ENCODE results near the gene WDR7.

The WDR7 gene

DNA sequence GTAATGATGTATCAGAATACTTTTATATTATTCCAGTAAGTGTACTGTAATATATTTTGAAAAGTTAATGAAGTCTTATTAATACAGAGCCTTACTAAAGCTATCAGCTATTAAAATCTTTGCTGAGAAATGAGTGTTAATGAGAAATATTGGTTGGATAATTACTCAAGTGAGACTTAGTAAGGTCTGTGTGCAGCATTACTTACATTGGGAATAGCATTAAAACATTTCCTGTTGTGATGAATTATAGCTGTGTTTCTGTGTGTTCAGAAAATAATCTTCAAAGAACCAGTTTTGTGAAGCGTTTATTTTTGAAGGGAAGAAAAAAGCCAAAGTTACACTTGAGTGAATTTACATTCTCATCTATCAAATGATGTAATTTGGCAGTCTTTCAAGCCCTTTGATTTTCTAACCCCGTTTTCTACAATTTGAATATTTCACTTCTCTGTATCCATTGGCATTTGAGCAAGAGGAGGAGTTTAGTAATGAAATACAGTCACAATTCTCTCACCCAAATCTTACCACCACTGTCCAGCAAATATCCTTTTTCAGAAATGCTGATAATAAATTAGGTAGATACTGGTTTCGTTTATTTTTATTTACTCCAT, 372.2 kb downstream of the WDR7 start:
- no peak for DNase-seq (ENCODE audit: low read depth)
- TF ChIP-seq, protein P1, sequence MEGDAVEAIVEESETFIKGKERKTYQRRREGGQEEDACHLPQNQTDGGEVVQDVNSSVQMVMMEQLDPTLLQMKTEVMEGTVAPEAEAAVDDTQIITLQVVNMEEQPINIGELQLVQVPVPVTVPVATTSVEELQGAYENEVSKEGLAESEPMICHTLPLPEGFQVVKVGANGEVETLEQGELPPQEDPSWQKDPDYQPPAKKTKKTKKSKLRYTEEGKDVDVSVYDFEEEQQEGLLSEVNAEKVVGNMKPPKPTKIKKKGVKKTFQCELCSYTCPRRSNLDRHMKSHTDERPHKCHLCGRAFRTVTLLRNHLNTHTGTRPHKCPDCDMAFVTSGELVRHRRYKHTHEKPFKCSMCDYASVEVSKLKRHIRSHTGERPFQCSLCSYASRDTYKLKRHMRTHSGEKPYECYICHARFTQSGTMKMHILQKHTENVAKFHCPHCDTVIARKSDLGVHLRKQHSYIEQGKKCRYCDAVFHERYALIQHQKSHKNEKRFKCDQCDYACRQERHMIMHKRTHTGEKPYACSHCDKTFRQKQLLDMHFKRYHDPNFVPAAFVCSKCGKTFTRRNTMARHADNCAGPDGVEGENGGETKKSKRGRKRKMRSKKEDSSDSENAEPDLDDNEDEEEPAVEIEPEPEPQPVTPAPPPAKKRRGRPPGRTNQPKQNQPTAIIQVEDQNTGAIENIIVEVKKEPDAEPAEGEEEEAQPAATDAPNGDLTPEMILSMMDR (IDR thresholded peaks at IDR 0.05; ENCODE audit: low read length, missing control alignments), result no peak

DNA sequence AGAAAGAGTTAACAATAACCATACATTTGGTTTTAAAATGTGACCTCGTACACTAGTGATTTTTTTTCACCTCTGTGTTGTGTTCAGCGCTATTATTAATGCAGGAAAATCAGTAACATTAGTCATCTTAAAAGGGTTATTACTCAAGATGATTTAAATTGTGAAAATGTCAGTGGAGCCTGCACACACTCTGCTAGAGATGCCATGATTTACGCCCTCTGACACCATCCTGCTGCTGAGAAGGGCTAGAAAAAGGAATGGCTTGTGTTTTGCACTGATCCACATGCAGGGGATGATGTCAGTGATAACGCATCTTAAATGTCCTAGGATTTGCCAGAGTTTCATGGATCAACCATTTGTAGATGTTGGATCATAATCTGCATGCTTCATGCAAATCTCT, 374.4 kb downstream of the WDR7 start:
- no peak overlapping the region for H3K4me3 ChIP-seq (replicated peaks; ENCODE audit: low read depth, low read length)
- TF ChIP-seq, protein P1 (IDR thresholded peaks at IDR 0.05; ENCODE audit: low read length, missing control alignments), result no peak
- no peak for DNase-seq (ENCODE audit: low read depth)

More for the DNA sequence above, 372.2 kb downstream of the WDR7 start:
- H3K4me3 ChIP-seq (replicated peaks; ENCODE audit: low read depth, low read length), result no peak overlapping the region

DNA sequence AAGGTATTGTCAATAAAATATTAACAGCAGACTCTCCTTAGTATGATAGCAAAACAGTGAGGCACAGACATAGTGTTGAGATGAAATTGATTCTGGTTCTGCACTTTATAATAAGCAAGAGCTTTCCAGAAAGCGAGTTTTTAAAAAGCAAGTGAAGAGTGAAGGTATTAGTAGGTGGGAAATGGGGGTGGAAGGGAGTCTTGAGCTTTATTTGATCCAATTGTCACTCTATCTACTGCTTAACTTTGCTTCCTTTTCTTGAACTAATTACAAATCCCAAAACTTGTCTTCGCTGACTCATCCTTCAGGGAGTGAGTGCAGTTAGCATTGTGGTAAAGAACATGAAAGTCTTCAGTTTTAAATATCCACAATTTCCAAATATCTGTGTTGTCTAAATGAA, 375.2 kb downstream of the WDR7 start:
- DNase-seq (ENCODE audit: low read depth), result no peak
- no peak overlapping the region for H3K4me3 ChIP-seq (replicated peaks; ENCODE audit: low read depth, low read length)
- TF ChIP-seq, protein P1 (IDR thresholded peaks at IDR 0.05; ENCODE audit: low read length, missing control alignments), result no peak

DNA sequence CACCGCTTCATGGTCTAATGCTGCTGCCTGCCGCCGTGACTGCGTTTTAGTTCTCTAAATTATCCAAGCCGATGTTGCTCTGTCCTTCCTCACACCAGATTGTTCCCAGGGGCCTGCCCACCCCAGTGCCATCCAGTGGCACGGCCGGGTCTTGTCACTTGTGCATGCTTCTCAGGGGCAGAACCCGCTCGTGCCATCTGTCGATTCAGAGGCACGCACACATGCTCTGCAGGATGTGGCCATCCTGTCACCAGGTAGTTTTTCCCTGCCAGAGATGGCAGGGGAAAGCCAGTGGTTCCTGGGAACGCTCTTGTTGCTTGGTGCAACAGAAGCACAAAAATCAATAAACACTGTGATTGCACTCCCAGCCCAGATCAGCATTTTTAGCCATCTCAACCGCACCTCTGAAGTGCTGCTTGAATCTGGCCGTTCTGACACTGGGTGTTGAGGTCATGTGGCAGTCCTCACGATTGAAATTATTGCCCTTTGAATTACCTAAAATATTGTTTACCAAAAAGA, 376.1 kb downstream of the WDR7 start:
- TF ChIP-seq, protein P1 (IDR thresholded peaks at IDR 0.05; ENCODE audit: low read length, missing control alignments), result no peak
- no peak overlapping the region for H3K4me3 ChIP-seq (replicated peaks; ENCODE audit: low read depth, low read length)
- DNase-seq (ENCODE audit: low read depth), result no peak

DNA sequence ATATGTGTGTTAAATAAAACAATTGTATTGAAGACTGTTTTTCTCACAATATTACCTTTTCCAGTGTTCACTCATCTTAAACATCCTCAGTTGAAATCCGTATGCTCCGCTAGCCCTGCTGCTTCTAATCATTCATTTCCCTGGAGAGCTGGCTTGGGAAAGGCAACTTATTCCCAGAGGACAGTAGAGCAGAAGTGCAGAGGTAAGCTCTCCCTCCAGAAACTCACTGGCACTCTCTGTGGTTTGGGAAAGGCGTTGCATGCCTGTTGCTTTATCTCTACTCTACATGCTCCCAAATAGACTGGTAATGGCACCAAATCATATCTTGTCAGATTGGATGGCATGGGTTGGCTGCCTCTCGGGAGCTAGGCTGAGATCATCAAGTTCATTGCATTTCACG, 378.6 kb downstream of the WDR7 start:
- TF ChIP-seq, protein P1 (IDR thresholded peaks at IDR 0.05; ENCODE audit: low read length, missing control alignments), result peak; percentile 2
- no peak for DNase-seq (ENCODE audit: low read depth)
- no peak overlapping the region for H3K4me3 ChIP-seq (replicated peaks; ENCODE audit: low read depth, low read length)

DNA sequence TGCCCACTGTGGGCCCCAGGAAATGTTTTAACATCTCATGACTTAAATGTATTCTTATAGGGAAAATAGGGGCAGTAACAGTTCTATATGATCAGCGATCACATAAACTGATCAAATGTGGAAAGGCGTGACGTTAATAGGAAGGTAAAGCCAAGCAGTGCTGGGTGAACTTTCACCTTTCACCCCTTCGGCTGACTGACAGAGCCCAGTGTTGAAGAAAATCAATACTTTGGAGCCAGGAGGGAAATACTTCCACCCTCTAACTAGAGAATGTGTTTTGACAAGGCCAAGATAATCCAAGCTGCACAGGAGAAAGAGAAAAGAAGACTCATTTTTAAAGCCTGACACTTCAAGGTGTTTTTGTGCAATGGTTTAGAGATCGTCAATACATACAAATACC, 379.3 kb downstream of the WDR7 start:
- TF ChIP-seq, protein P1 (IDR thresholded peaks at IDR 0.05; ENCODE audit: low read length, missing control alignments), result no peak
- DNase-seq (ENCODE audit: low read depth), result no peak
- H3K4me3 ChIP-seq (replicated peaks; ENCODE audit: low read depth, low read length), result no peak overlapping the region

DNA sequence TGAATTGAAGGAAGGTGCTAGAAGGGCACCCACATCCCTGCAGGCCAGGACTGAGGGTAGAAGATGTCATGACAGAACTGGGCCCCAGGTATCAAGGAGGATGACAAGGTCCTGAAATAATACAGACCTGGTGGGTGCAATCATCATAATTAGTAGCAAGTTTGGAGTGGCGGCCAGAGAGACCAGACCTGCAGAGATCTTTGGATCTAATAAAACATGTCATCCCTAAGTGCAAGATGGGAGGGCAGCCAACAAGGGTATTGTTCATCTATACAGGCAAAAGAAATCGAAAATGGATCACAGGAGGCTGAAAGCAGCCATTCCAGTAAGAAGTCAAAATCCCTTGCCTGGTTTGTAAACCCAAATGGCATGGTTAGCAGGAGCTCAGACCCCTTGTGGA, 384.4 kb downstream of the WDR7 start:
- TF ChIP-seq, protein P1 (IDR thresholded peaks at IDR 0.05; ENCODE audit: low read length, missing control alignments), result no peak
- no peak overlapping the region for H3K4me3 ChIP-seq (replicated peaks; ENCODE audit: low read depth, low read length)
- DNase-seq (ENCODE audit: low read depth), result no peak

Measured in fibroblast of pulmonary artery (primary cell).